Stimulated activated CD4-positive, alpha-beta T cell treated with anti-CD3 and anti-CD28 coated beads, Interleukin-4, amount 100 ng/mL, for 48 hours (primary cell): ENCODE data around the gene ZNF331.

Experiments
- DNase-seq, 2 donors: peaks; one replicate each; pipeline ENCODE4 v3.0.0-alpha.2; 2020; ENCODE audit warnings: low read depth in 2 of 2

The ZNF331 gene

DNA sequence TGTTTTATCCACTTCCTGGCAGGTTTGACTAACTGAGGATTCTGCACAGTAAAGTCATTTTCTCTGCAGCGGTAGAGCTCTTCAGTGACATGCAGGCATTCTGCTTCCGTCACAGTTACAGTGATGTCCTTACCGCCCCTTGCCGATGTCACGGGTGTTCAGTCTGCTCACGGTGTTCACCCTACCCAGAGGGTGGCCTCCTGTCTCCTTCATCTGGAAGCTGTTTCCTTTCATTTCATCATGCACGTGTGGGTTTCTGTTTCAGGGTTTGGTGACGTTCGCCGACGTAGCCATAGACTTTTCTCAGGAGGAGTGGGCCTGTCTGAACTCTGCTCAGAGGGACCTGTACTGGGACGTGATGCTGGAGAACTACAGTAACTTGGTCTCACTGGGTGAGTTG lies 33.4 kb downstream of the ZNF331 start:
- DNase-seq: no peak

DNA sequence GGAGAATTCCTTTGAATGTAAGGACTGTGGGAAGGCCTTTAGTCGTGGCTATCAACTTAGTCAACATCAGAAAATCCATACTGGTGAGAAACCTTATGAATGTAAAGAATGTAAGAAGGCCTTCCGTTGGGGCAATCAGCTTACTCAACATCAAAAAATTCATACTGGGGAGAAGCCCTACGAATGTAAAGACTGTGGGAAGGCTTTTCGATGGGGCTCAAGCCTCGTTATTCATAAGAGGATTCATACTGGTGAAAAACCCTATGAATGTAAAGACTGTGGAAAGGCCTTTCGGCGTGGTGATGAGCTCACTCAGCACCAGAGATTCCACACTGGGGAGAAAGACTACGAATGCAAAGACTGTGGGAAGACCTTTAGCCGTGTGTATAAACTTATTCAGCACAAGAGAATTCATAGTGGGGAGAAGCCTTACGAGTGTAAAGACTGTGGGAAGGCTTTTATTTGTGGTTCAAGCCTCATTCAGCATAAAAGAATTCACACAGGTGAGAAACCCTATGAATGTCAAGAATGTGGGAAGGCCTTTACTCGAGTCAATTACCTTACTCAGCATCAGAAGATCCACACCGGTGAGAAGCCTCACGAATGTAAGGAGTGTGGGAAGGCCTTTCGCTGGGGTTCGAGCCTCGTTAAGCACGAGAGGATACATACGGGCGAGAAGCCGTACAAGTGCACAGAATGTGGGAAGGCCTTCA lies 39.2 kb downstream of the ZNF331 start:
- no peak for DNase-seq

DNA sequence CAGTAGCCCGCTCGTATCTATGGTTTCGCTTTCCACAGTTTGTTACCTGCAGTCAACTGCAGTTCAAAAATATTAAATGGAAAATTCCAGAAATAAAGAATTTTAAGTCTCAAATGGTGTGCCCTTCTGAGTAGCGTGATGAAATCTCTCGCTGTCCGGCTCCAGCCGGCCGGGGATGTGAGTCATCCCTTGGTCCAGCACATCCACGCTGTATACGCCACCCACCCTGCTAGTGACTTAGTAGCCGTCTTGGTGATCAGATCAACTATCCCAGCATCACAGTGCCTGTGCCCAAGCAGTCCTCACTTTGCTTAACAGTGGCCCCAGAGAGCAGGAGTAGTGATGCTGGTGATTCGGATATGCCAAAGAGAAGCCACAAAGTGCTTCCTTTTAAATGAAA lies 40.0 kb downstream of the ZNF331 start:
- no peak for DNase-seq

DNA sequence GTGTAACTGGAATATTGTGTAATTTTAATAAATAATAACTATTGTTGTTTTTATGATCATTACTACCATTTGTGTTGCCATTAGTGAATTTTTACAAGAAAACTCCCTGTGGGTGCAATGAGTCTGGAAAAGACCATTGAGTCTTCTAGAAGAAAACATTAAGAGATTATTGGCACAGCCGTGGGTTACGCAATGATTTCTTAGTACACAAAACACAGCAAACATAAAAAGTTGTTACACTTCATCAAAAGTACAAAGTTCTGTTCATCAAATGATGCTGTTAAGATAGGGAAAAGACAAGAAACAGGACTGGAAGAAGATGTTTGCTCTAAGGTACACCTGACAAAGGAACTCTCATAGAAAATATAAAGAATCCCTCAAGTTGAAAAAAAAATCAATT lies 41.6 kb downstream of the ZNF331 start:
- DNase-seq: no peak

DNA sequence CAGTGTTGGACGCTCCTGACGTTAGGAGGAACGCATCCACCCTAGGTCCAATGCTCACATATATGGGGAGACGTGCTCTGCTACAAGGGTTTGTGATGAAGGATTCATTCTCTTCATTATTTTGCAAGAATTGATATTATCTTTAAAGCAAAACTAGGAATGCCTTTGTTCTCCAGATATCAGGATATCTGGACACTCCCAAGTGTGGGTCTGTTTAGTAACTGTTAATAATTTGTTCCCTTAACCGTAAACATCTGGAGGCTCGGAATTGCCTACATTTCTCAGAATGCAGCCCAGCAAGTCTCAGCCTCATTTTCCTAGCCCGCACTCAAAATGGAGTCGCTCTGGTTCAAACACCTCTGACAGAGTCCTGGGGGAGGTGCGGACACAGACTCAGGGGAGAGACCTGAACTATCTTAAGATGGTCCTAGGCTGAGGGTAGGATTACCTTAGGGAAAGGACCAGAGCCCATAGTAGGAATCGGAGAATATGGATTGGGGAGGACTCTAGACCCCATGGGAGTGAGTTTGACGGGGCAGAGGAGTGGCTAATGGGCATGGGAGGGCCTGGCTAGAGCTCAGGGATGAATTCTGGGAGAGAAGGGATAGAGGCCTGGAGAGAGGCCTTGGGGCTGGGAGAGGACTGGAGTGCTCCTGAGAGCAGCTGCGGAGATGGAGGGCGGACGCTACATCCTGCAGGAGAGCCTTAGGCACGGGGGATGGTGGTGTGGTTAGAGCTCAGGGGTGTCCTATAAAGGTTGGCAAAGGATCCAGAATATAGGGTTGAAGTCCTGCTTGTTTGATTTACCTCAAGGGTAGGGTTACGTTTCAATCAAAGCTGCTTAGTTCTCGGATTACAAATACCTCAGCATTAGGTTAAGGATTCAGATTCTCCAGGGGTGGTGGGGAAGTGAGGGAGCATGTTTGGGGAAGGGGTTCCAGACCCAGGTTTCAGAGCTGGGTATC lies 43.2 kb downstream of the ZNF331 start:
- no peak for DNase-seq

DNA sequence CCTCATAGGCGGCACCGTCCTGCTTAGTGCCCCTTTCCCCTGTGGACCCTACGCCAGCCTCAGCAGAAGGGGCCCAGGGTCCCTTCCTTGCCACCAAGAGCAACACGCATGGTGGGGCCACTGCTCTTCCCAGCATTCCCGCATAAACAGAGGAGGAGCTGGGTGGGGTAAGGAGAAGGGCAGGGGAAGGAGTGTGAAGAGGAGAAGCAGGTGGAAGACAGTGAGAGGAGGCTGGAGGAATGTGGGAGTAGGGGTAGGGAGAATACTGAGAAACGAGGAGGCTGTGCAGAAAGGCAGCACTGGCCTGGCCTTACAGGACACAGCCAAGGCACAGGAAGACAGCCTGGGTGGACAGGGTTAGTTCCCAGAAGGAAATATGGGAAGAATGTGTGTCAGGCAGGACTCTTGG lies 43.9 kb downstream of the ZNF331 start:
- no peak for DNase-seq

DNA sequence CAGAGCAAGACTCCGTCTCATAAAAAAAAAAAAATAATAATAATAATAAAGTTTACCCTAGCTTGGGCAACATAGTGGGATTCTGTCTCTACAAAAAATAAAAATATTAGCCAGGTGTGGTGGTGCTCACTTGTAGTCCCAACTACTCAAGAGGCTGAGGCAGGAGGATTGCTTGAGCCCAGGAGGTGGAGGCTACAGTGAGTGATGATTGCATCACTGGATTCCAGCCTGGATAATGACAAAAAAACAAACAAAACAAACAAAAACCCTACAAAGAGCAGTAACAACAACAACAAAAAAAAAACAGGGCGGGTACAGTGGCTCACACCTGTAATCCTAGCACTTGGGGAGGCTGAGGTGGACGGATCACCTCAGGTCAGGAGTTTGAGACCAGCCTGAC lies 45.2 kb downstream of the ZNF331 start:
- no peak for DNase-seq

DNA sequence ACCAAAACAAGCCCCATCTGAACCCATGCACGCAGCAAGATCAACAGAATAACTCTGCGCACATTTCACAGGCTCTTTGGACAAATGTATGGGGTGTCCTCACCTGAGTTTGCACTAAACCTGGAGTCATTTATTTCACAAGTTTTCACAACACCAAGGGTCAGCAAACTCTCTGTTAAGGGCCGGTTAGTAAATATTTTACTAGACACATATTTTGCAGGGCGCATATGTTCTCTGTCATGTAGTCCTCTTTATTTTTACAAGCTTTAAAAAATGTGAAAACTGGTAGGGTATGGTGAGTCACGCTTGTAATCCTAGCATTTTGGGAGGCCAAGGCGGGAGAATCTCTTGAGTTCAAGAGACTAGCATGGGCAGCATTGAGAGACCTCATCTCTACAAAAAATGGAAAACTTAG lies 48.3 kb downstream of the ZNF331 start:
- no peak for DNase-seq

DNA sequence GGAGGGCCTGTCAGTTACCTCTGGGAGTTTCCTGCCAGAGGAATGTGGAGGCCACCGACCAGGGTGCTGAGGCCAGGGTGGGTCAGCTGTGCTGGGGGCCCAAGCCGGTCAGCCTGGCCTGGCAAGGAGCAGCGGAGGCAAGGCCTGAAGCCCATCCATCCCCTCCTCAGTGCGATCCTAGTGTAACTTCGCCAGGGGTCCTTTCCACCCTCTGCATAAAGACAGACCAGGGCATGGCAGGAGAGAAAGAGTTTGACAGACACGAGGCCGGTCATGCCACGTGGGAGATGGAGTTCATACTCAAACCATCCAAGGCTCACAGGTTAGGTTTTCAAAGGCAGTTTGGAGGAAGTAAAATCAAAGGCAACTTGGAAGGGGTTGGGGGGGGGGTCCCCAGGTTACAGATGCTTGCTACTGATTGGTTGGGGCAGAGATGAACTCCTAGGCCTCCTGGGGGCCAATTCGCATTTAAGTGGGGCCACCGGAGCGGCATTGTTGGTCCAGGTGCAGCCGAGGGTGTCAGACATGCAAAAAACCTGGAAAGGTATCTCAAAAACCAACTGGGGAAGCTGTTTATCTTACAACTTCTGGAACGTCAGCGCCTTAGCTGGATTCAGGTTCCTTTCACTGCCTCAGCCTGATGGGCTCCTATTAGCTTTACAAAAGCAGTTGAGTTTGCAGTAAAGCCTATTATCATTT lies 57.0 kb downstream of the ZNF331 start:
- DNase-seq: no peak

DNA sequence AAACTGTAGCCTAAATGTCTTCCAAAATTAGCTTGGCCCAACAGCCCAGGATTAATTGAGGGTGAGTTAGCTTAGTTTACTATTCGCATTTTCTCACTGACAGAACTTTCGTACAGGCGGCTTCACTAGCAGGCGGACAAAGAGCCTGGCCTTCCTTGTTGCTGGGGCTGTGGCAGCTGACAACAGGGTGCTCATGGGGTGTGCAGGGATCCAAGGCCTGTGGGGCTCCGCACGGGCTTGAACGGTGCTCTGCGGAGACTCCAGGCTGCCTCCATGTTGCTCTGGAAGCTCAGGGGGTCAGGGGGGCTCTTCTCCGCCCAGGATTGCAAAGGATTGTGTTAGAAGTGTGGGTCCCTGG lies 57.5 kb downstream of the ZNF331 start:
- DNase-seq: no peak

DNA sequence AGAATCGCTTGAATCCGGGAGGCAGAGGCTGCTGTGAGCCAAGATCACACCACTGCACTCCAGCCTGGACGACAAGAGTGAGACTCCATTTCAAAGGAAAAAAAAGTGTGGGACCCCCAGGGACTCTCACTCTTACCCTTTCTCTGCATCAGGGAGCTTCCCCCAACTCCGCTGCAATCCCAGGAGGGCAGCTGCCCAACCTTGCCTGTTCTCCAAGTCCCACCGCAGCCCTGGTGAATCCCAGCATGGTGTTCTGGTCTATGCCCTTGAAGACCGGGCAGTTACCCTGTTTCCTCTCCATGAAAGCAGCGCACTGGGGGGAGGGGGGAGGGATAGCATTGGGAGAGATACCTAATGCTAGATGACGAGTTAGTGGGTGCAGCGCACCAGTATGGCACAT lies 58.1 kb downstream of the ZNF331 start:
- no peak for DNase-seq

DNA sequence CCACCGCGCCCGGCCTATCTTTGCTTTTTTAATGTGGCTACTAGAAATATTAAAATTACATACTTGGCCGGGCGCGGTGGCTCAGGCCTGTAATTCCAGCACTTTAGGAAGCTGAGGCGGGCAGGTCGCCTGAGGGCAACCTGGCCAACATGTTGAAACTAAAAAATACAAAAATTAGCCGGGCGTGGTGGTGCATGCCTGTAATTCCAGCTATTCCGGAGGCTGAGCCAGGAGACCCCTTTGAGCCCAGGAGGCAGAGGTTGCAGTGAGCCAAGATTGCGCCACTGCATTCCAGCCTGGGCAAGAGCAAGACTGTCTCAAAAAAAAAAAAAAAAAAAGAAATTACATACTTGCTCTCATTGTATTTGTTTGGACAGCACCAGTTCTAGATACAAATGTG lies 59.1 kb downstream of the ZNF331 start:
- no peak for DNase-seq

DNA sequence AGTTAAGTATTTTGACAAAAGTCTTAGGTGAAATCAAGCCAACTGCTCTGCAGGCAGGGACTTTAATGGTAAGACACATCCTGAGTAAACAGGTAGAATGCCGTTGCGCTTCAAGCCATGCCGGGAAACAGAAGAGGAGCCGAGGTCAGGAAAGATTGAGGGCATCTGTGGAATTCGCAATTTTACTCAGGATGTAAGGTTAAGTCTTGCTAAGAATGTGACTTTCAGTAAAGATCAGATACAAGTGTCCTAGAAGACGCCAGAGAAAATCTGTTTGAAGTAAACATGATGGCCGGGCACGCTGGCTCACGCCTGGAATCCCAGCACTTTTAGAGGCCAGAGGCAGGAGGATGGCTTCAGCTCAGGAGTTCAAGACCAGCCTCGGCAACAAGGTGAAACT lies 60.4 kb downstream of the ZNF331 start:
- DNase-seq: no peak

DNA sequence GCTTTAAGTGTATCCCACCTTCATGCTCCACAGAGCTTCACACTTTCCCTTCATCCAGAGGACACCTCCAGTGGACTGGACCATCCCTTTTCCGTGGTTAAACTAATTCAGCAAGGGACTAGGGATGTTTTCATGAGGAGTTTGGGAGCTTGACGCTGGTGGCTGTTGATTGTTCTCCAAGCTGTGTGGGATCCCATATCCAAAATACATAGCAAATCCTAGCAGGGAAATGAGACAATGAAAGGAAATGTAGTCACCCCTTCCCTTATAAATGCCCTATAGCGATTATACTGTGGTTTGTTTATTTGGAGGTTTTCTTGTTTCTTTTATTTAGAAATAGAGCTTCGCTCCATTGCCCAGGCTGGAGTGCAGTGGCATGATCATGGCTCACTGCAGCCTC lies 62.3 kb downstream of the ZNF331 start:
- DNase-seq: no peak

DNA sequence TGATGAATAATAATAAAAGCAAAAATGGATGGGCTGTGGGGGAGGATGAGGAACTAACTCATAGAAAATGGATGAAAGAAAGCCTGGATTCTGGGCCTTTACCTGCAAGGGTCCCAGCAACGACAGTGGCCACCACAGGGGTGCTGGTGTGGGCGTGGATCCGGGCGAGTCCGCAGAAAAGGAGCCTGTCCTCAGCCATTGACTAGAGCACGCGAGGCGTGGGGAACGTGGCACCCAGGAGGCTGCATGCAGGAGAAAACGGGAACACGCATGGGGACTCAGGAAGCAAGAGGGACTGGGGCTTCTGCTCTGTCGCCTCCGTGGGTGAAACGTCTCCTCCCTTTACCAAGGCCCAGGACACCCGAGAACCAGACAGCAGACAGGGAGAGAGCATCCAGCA lies 68.1 kb downstream of the ZNF331 start:
- no peak for DNase-seq

DNA sequence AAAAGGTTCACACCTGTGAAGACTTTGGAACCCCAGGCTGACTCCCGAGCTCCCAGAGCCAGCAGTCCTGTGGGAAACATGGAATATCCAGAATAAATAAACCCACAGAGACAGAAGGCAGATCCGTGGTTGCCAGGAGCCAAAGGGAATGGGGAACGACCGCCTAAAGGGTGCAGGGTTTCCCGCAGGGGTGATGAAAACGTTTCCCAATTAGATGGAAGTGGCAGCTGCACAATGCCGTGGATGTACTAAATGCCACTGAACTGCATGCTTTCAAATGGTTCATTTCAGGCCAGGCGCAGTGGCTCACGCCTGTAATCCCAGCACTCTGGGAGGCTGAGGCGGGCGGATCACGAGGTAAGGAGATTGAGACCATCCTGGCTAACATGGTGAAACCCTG lies 70.4 kb downstream of the ZNF331 start:
- no peak for DNase-seq

DNA sequence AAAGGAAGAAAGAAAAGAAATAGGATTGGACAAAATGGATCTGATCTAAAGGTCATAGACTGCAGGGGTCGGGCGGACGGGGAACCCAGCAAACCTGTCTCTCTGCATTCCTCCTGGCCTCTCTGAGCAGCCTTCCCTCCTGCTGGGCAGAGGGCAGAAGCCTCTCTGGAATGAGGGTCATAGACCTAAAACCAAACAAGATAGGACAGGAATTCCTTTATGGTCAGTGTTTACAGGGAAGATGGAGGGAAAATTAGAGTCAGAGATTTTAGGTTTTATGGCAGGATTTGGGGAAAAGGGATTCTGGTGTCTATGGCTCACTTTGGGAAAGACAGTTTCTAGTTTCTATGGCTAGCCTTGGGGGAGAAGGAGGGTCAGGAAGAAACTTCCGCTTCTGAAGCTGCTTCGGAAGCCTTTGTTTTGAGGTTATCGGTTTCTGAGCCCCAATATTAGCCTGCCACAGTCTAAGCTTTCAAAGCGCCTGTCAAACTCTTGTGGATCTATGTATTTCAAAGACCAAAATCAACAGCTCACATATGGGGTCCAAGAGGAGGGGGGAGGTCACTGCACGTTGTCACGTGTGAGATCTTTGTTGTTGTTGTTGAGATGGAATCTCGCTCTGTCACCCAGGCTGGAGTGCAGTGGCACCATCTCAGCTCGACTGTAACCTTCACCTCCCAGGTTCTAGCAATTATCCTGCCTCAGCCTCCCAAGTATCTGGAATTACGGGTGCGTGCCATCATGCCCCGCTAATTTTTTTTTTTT lies 75.0 kb downstream of the ZNF331 start:
- no peak for DNase-seq

DNA sequence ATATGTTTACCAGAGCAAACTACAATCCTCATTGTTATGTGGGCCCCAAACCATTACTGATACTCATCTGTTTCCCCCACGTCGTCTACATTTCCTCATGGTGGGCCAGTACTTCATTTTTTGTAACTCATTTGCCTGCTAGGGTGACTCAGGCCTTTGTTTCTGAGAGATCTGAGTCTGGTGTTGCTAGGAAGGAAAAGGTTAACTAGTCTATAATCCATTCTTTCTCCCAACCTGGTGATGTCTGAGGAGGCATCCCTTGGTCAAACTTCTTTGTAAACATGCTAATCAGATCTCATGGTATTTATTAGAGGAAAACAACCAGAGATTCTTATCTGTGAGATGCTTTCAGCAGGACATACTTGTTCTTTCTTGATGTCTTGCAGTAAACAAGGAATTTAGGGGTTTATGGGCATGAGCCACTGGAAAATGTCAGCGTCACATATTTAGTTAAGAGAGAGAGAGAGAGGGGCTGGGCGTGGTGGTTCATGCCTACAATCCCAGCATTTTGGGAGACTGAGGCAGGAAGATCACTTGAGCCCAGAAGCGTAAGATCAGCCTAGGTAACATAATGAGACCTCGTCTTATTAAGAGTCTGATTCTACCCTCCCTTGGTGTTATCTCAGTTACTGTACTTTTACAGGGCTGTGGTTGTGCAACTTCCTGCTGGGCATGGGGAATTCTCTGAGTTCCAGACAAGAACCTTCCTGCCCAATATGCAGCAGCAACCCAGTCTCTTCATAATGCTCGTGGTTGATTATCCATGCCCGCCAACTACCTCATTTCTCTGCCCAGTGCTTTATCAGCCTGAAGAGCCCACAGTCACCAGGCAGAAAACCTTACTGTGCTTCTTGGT lies 84.2 kb downstream of the ZNF331 start:
- DNase-seq: no peak

DNA sequence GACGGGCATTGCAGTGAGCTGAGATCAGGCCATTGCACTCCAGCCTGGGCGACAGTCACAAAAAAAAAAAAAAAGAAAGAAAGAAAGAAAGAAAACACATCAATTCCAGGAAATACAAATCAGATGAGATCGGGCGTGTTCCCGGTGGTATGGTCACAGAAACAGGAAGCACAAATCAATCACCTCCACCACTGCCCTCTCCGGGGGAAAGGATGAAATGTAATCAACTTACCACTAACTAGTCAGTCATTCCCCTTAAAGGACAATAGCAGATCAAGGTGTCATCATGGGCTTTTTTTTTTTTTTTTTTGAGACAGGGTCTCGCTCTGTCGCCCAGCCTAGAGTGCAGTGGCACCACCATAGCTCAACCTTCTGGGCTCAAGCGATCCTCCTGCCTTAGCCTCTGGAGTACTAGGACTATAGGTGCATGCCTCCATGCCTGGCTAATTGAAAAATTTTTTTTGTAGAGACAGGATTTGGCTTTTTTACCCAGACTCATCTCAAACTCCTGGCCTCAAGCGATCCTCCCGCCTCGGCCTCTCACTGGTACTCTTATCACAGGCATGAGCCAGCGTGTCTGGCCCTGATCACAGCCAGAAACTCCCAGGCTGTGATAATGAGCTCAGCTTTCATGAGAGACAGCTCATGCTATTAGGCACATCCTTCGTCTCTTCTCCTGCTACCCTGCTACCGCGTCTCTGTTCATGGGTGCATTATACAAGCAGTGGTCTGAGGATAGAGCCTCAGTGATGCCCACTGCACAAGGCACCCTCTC lies 87.0 kb downstream of the ZNF331 start:
- DNase-seq: no peak

DNA sequence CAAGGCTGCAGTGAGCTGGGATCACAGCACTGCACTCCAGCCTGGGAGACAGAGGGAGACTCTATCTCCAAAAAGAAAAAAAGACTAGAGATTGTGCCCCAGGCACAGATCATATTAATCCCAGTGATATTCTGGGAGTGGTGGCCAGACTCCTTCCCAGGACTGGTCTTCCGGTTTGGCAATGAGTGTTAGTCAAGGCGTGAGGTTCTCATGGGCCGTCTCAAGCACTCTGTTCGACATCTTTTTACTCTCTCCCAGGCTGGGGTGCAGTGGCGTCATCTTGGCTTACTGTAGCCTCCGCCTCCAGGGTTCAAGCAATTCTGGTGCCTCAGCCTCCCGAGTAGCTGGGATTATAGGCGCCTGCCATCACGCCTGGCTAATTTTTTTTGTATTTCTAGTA lies 88.5 kb downstream of the ZNF331 start:
- no peak for DNase-seq
